HCT116 (cell line): ENCODE data around the gene IGSF23. TPM values are rescaled to one million over a fixed set of nuclear protein-coding genes. Genes with fewer than 3 reads are reported as not detected.

Experiments used
- ATAC-seq: fragments of 200-7000 bp; cut with Tn5 transposase; 2 replicates; pipeline ENCODE4 v1.9.1; 2020; ENCODE audit warnings: mild to moderate bottlenecking, moderate library complexity
- BruUV-seq: library from RNA; stranded (reverse); fragments of 400-500 nt; replicated peaks from 2 replicates; lab custom pipeline; 2021; lab: Mats Ljungman, UMichigan
- CTCF ChIA-PET: fragments of 300-600 bp; sonication (Branson Sonifier 250); formaldehyde crosslinking; loops from one replicate; lab custom pipeline; 2021; ENCODE audit warnings: antibody characterized with exemption; lab: Charles Lee
- POLR2A ChIA-PET: fragments of 300-600, 350-600 bp; sonication (Branson Sonifier 250); formaldehyde crosslinking; loops from one replicate; lab custom pipeline; 2021; ENCODE audit warnings: antibody characterized with exemption; lab: Charles Lee
- RAD21 ChIA-PET, 2 experiments: fragments of 300-600 bp; sonication (Branson Sonifier 250); formaldehyde crosslinking; loops; one replicate each; lab custom pipeline; 2023; ENCODE audit warnings: low total read pairs in 2 of 2; ENCODE audit not compliant: uncharacterized antibody in 2 of 2, unreplicated experiment in 2 of 2, low non-redundant PET in 1 of 2; lab: Charles Lee
- DNase-seq: peaks from one replicate; pipeline ENCODE4 v3.0.0-alpha.2; 2010; ENCODE audit warnings: low read depth, low spot score
- H2AFZ ChIP-seq: fragments of 200-600 bp; shearing (Covaris generic), sonication (generic); 2 replicates; pipeline ENCODE4 v1.6.1; 2017; ENCODE audit warnings: low read depth, mixed run types, mixed read lengths, antibody characterized with exemption, low read length; ENCODE audit not compliant: poor library complexity, severe bottlenecking
- H3K27ac ChIP-seq: 2 replicates; pipeline ENCODE4 v1.5.1; 2012; ENCODE audit warnings: low read depth, low read length
- H3K27me3 ChIP-seq: fragments of 200-600 bp; sonication (generic); 2 replicates; pipeline ENCODE4 v1.6.1; 2016; ENCODE audit warnings: mixed run types, low read length, mixed read lengths; ENCODE audit not compliant: insufficient read depth
- H3K36me3 ChIP-seq, 2 experiments: fragments of 200-500 bp in 1 of 2; fragments of 200-600 bp in 1 of 2; sonication (Bioruptor generic) in 1 of 2; sonication (generic) in 1 of 2; 2 replicates each; pipeline versions ENCODE4 v1.5.1 to v1.6.1; 2014 to 2016; ENCODE audit warnings: low read length in 2 of 2, inconsistent platforms in 1 of 2, mixed read lengths in 1 of 2, mixed run types in 1 of 2; ENCODE audit not compliant: insufficient read depth in 2 of 2, control insufficient read depth in 1 of 2
- H3K4me1 ChIP-seq, 2 experiments: fragments of 200-600 bp in 1 of 2; sonication (generic) in 1 of 2; 2 replicates each; pipeline versions ENCODE4 v1.5.1 to v1.6.1; 2012 to 2017; ENCODE audit warnings: low read length in 2 of 2, inconsistent platforms in 1 of 2, mild to moderate bottlenecking in 1 of 2, mixed read lengths in 1 of 2, mixed run types in 1 of 2, moderate library complexity in 1 of 2; ENCODE audit not compliant: insufficient read depth in 2 of 2, control insufficient read depth in 1 of 2
- H3K4me2 ChIP-seq: fragments of 200-600 bp; sonication (generic); 2 replicates; pipeline ENCODE4 v1.6.1; 2017; ENCODE audit warnings: mixed run types, low read length, mixed read lengths
- H3K4me3 ChIP-seq, 2 experiments: fragments of 200-600 bp in 1 of 2; sonication (generic) in 1 of 2; replicated peaks in 1 of 2; 2 replicates each; pipeline ENCODE4 v1.5.1; 2011 to 2016; ENCODE audit warnings: low read length in 2 of 2, control low read depth in 1 of 2, low read depth in 1 of 2, mild to moderate bottlenecking in 1 of 2, mixed read lengths in 1 of 2, mixed run types in 1 of 2
- H3K79me2 ChIP-seq: fragments of 200-600 bp; sonication (generic); 2 replicates; pipeline ENCODE4 v1.6.1; 2017; ENCODE audit warnings: mild to moderate bottlenecking, mixed run types, low read length, moderate library complexity, mixed read lengths; ENCODE audit not compliant: insufficient read depth
- H3K9ac ChIP-seq: fragments of 200-600 bp; sonication (generic); 2 replicates; pipeline ENCODE4 v1.6.1; 2016; ENCODE audit warnings: low read length, mixed read lengths
- H3K9me2 ChIP-seq: fragments of 200-600 bp; sonication (generic), shearing (Covaris generic); 2 replicates; pipeline ENCODE4 v1.6.1; 2017; ENCODE audit warnings: mixed run types, mild to moderate bottlenecking, moderate library complexity; ENCODE audit not compliant: insufficient read depth
- H3K9me3 ChIP-seq, 2 experiments: fragments of 200-500 bp in 1 of 2; fragments of 200-600 bp in 1 of 2; sonication (Bioruptor generic) in 1 of 2; sonication (generic) in 1 of 2; 2 replicates each; pipeline ENCODE4 v1.6.1; 2014 to 2017; ENCODE audit warnings: low read length in 2 of 2, mixed read lengths in 2 of 2, inconsistent platforms in 1 of 2, low read depth in 1 of 2, mild to moderate bottlenecking in 1 of 2, mixed run types in 1 of 2, moderate library complexity in 1 of 2; ENCODE audit not compliant: control insufficient read depth in 1 of 2, insufficient read depth in 1 of 2
- H4K20me1 ChIP-seq: fragments of 200-600 bp; sonication (generic), shearing (Covaris generic); 2 replicates; pipeline ENCODE4 v1.6.1; 2017; ENCODE audit warnings: mixed run types, mild to moderate bottlenecking, moderate library complexity; ENCODE audit not compliant: insufficient read depth
- CEBPB ChIP-seq: IDR thresholded peaks from 2 replicates; pipeline ENCODE4 v1.6.1; 2012; ENCODE audit warnings: low read depth
- FOSL1 ChIP-seq: IDR thresholded peaks from 2 replicates; pipeline ENCODE4 v1.6.1; 2012; ENCODE audit warnings: low read depth
- JUND ChIP-seq: IDR thresholded peaks from 2 replicates; pipeline ENCODE4 v1.6.1; 2012
- SIN3A ChIP-seq: IDR thresholded peaks from 2 replicates; pipeline ENCODE4 v1.6.1; 2012; ENCODE audit warnings: low read depth
- intact Hi-C: fragments of 100-400 bp; cut with micrococcal nuclease; formaldehyde crosslinking; loops from 2 replicates; pipeline ENCODE4 v1.10.0; 2022
- total RNA-seq: library from RNA; stranded (reverse); gene quantifications from one replicate; pipeline ENCODE4 v1.2.1, GENCODE V29; 2021; ENCODE audit not compliant: unreplicated experiment
- TF ChIP-seq, protein P1 (sequence below): IDR thresholded peaks from 2 replicates; pipeline ENCODE4 v1.6.1; 2012; ENCODE audit warnings: low read depth
- TF ChIP-seq, protein P2 (sequence below): IDR thresholded peaks from 2 replicates; pipeline ENCODE4 v1.6.1; 2012
- TF ChIP-seq, protein P3 (sequence below): IDR thresholded peaks from 2 replicates; pipeline ENCODE4 v1.6.1; 2011; ENCODE audit warnings: mild to moderate bottlenecking, low read length, moderate library complexity; ENCODE audit not compliant: insufficient replicate concordance; ENCODE audit errors: extremely low read depth

Gene IGSF23
- total RNA-seq, 1 experiment from 2014 or later: not detected

DNA sequence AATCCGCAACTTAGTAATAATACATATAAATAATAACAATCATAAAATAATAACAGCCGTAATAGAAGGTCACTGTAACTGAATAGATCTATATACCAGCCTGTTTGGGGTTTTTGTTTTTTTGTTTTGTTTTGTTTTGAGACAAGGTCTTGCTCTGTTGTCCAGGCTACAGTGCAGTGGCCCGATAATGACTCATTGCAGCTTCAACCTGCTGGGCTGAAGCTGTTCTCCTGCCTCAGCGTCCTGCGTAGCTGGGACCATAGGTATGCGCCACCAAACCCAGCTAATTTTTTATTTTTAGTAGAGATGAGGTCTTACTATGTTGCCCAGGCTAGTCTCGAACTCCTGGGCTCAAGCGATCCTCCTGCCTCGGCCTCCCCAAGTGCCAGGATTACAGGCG, 950 bp downstream of the IGSF23 start:
- no peaks in the 10 kb centered on the region for H3K9me2 ChIP-seq
- TF ChIP-seq FOSL1 (no peak), CEBPB (no peak), JUND (no peak), SIN3A (no peak)
- TF ChIP-seq, protein P1, sequence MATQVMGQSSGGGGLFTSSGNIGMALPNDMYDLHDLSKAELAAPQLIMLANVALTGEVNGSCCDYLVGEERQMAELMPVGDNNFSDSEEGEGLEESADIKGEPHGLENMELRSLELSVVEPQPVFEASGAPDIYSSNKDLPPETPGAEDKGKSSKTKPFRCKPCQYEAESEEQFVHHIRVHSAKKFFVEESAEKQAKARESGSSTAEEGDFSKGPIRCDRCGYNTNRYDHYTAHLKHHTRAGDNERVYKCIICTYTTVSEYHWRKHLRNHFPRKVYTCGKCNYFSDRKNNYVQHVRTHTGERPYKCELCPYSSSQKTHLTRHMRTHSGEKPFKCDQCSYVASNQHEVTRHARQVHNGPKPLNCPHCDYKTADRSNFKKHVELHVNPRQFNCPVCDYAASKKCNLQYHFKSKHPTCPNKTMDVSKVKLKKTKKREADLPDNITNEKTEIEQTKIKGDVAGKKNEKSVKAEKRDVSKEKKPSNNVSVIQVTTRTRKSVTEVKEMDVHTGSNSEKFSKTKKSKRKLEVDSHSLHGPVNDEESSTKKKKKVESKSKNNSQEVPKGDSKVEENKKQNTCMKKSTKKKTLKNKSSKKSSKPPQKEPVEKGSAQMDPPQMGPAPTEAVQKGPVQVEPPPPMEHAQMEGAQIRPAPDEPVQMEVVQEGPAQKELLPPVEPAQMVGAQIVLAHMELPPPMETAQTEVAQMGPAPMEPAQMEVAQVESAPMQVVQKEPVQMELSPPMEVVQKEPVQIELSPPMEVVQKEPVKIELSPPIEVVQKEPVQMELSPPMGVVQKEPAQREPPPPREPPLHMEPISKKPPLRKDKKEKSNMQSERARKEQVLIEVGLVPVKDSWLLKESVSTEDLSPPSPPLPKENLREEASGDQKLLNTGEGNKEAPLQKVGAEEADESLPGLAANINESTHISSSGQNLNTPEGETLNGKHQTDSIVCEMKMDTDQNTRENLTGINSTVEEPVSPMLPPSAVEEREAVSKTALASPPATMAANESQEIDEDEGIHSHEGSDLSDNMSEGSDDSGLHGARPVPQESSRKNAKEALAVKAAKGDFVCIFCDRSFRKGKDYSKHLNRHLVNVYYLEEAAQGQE: no peak
- TF ChIP-seq, protein P2, sequence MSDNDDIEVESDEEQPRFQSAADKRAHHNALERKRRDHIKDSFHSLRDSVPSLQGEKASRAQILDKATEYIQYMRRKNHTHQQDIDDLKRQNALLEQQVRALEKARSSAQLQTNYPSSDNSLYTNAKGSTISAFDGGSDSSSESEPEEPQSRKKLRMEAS: no peak
- TF ChIP-seq, protein P3, sequence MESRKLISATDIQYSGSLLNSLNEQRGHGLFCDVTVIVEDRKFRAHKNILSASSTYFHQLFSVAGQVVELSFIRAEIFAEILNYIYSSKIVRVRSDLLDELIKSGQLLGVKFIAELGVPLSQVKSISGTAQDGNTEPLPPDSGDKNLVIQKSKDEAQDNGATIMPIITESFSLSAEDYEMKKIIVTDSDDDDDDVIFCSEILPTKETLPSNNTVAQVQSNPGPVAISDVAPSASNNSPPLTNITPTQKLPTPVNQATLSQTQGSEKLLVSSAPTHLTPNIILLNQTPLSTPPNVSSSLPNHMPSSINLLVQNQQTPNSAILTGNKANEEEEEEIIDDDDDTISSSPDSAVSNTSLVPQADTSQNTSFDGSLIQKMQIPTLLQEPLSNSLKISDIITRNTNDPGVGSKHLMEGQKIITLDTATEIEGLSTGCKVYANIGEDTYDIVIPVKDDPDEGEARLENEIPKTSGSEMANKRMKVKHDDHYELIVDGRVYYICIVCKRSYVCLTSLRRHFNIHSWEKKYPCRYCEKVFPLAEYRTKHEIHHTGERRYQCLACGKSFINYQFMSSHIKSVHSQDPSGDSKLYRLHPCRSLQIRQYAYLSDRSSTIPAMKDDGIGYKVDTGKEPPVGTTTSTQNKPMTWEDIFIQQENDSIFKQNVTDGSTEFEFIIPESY: no peak
- H3K4me3 ChIP-seq: no peak overlapping the region
- no peak overlapping the region for H2AFZ ChIP-seq
- no peak for ATAC-seq
- ChIA-PET CTCF (interaction anchor here (0.5 kb wide), 1 partner anchor 29 kb away, joined by 3 read pairs; no protein-coding TSS in a partner anchor), RAD21 (no interaction called here), POLR2A (no interaction called here)
- no peak for DNase-seq
- no peaks in the 10 kb centered on the region for H4K20me1 ChIP-seq
- H3K36me3 ChIP-seq: no peaks in the 10 kb centered on the region
- H3K27me3 ChIP-seq: no peaks in the 10 kb centered on the region
- H3K4me2 ChIP-seq: no peak overlapping the region
- no peak overlapping the region for H3K9ac ChIP-seq
- H3K9me3 ChIP-seq: no peaks in the 10 kb centered on the region
- no TSS peak for BruUV-seq
- no peaks in the 10 kb centered on the region for H3K4me1 ChIP-seq
- H3K27ac ChIP-seq: no peak overlapping the region
- no peaks in the 10 kb centered on the region for H3K79me2 ChIP-seq
- intact Hi-C loops: no loop called here
